Testis (tissue), 2 donors: ENCODE data around the gene OTULINL.

Experiments used
- POLR2A ChIP-seq: fragments of 450-650 bp; IDR thresholded peaks from one replicate; pipeline ENCODE4 v1.6.1; 2017; ENCODE audit warnings: antibody characterized with exemption, mild to moderate bottlenecking, moderate library complexity
- TF ChIP-seq, protein P1 (sequence below), 3 experiments: fragments of 450-650 bp in 2 of 3; fragments of 200-600 bp in 1 of 3; sonication (generic) in 1 of 3; IDR thresholded peaks; one replicate each; pipeline ENCODE4 v1.5.1; 2016 to 2019; ENCODE audit warnings: antibody characterized with exemption in 3 of 3, mild to moderate bottlenecking in 2 of 3, moderate library complexity in 1 of 3

DNA sequence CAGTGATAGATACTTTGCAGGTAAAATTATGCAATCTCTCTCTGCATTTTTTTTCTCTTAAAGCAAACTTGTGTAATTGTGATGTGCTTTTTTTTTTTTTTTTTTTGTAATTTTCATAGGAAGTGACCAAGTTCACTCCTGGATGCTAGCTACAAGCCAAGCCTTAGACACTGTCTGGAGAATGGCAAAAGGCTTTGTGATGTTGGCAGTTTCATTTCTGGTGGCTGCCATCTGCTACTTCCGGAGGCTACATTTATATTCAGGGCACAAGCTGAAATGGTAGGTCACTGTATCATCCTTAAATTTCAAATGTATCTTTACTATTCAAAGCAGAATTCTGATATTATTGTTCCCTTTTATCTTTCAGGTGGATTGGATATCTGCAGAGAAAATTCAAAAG is 19.3 kb downstream of the OTULINL start:
- TF ChIP-seq, protein P1, sequence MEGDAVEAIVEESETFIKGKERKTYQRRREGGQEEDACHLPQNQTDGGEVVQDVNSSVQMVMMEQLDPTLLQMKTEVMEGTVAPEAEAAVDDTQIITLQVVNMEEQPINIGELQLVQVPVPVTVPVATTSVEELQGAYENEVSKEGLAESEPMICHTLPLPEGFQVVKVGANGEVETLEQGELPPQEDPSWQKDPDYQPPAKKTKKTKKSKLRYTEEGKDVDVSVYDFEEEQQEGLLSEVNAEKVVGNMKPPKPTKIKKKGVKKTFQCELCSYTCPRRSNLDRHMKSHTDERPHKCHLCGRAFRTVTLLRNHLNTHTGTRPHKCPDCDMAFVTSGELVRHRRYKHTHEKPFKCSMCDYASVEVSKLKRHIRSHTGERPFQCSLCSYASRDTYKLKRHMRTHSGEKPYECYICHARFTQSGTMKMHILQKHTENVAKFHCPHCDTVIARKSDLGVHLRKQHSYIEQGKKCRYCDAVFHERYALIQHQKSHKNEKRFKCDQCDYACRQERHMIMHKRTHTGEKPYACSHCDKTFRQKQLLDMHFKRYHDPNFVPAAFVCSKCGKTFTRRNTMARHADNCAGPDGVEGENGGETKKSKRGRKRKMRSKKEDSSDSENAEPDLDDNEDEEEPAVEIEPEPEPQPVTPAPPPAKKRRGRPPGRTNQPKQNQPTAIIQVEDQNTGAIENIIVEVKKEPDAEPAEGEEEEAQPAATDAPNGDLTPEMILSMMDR (IDR thresholded peaks at IDR 0.05) = no peak
- no peak for TF ChIP-seq POLR2A
